GM12891 (cell line): Measurements from ENCODE around the gene CISH.

Experiments used
- POLR2A ChIP-seq: IDR thresholded peaks from 2 replicates; pipeline ENCODE4 v1.6.1; 2011; ENCODE audit warnings: low read depth, low read length, control low read depth
- TAF1 ChIP-seq: IDR thresholded peaks from 2 replicates; pipeline ENCODE4 v1.6.1; 2011; ENCODE audit warnings: low read depth, low read length, control low read depth

GRCh38 chr3:50575372-50575771 lies 36.2 kb downstream of the CISH start:
- no peak for TF ChIP-seq TAF1
- TF ChIP-seq POLR2A, result no peak
